A375 (cell line): Measurements from ENCODE around the gene TEX264. TPM values are rescaled to one million over a fixed set of nuclear protein-coding genes. Genes with fewer than 3 reads are reported as not detected.

Experiments
- small RNA-seq: library from RNA; depleted of rRNA; stranded (forward); fragments of <200 nt; gene quantifications from one replicate; pipeline ENCODE3, GENCODE V24; 2014
- total RNA-seq: library from RNA; depleted of rRNA; stranded (reverse); fragments of >200 nt; shearing (Covaris generic); gene quantifications from 2 replicates; pipeline ENCODE4 v1.2.3, GENCODE V29; 2014; rRNA removed

TEX264 gene
- total RNA-seq, result 72.1 and 74.1 TPM in 2 replicates

DNA sequence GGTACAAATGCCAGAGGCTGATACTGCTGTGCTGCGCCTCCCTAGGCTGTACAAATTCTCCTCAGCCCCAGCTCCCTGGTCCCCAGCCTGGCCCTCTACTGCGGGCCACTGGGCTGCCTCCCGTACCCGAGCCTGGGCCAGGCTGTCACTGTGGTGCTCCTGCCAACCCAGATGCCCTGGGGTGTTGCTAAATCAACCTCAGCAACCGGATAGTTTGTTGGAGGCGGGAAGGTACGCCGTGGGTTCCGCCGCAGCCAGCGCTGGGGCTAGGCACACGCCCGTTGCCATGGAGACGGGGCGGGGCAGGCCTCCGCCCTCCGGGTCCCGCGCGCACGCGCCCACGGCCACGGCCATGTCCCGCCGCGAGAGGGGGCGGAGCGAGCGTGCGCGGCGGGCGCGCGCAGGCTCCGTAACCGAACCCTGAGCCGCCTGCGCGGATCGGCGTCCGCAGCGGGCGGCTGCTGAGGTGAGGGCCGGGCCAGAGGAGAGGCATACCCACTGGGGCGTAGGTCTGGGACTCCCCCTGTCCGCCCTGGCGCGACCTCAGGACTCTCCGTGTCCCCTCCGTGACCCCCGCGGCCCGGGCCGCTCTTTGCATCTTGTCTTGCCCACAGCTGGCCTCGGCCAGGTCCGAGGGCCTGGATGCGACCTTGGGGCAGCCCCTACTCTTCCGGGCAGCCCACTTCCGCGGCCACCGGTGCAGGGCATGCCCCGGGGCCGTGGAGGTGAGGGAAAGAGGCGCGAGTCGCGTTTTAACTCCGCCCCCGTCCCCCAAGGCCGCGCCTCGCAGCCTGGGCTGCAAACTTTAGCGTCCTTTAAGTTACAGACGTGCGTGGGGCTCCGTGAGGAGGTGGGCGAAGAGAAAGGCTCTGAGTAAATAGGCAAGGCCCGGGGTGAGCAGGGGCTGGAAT lies at the start of gene TEX264:
Gene TEX264 (plus strand): TSS at position 430 of the 911 bp plus-strand sequence. CDS start 3,053 bp downstream, outside the sequence.

GRCh38 chr3:51706788-51707731 lies 36.0 kb downstream of the TEX264 start, which contains the start of gene GRM2:
Gene GRM2, plus strand, starts transcription at chr3:51707068. Its CDS starts 1,916 bp downstream, at chr3:51708984.

Small RNA genes lying within 50 kb of the gene (small RNA-seq; reads per million reads assigned to genes)
- 207 reads per million, percentile 97 among the genes with 10 or more reads in this experiment for gene RNA5SP132

Other genes starting within 250 kb of the TEX264 start
- gene DCAF1, start 171.2 kb upstream of the TEX264 start, total RNA-seq, result 15.7 and 17.7 TPM in 2 replicates
- 19.3 and 20.5 TPM in 2 replicates for gene RAD54L2, start 132.5 kb upstream of the TEX264 start, total RNA-seq
- 0.04 and 1.0 TPM in 2 replicates for gene GRM2, start 35.8 kb downstream of the TEX264 start, total RNA-seq
- gene IQCF6, start 108.0 kb downstream of the TEX264 start, total RNA-seq, result not detected in 2 replicates
- gene IQCF2, start 190.4 kb downstream of the TEX264 start, total RNA-seq, result not detected in 2 replicates
- not detected in 2 replicates for gene IQCF5, start 204.3 kb downstream of the TEX264 start, total RNA-seq
- gene IQCF1, start 232.1 kb downstream of the TEX264 start, total RNA-seq, result not detected in 2 replicates